GM12892 (cell line): Measurements from ENCODE around the gene UGGT2.

Experiments
- POLR2A ChIP-seq: IDR thresholded peaks from 2 replicates; pipeline ENCODE4 v1.6.1; 2011; ENCODE audit warnings: low read depth, low read length, control low read depth
- POLR2AphosphoS5 ChIP-seq: IDR thresholded peaks from 2 replicates; pipeline ENCODE4 v1.6.1; 2011; ENCODE audit warnings: low read depth, low read length, control low read depth

DNA sequence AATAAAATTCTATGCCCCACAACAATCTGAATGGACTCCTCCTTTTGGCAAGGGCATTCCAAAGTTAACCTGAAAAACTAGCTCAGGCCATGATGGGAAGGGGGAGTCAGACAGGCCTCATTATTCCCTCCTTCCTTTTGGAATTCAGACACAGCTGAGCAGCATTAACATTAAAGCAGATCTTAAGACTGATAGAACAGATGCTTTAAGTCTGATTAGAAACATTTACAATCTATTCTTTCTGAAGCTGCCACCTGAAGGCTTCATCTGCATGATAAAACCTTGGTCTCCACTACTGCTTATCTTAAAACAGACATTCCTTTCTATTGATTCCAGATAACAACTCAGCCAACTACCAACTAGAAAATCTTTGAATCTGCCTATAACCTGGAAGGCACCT, 98.9 kb downstream of the UGGT2 start:
- TF ChIP-seq POLR2AphosphoS5 (no peak), POLR2A (no peak)
